ENCODE measurements around the gene ABCF3.

Gene ABCF3

GRCh38 chr3:184188080-184188479 lies 2.1 kb downstream of the ABCF3 start:
- no peak for DNase-seq (ENCODE audit: low read depth in 2 of 2)

GRCh38 chr3:184189421-184189820 lies 3.4 kb downstream of the ABCF3 start:
- DNase-seq (ENCODE audit: low read depth in 2 of 2): no peak

GRCh38 chr3:184192889-184193288 lies 6.9 kb downstream of the ABCF3 start:
- DNase-seq (ENCODE audit: low read depth in 2 of 2): no peak

GRCh38 chr3:184193991-184194539 lies 8.1 kb downstream of the ABCF3 start:
- DNase-seq (ENCODE audit: low read depth in 2 of 2): no peak

- DNase-seq (ENCODE audit: low read depth in 2 of 2): no peak
Observed at GRCh38 chr3:184196536-184196935, 10.5 kb downstream of the ABCF3 start.

GRCh38 chr3:184198509-184198908 lies 12.5 kb downstream of the ABCF3 start:
- no peak for DNase-seq (ENCODE audit: low read depth in 2 of 2)

GRCh38 chr3:184200825-184201224 lies 14.8 kb downstream of the ABCF3 start:
- DNase-seq (ENCODE audit: low read depth in 2 of 2): no peak

GRCh38 chr3:184203526-184203925 lies 17.5 kb downstream of the ABCF3 start:
- DNase-seq (ENCODE audit: low read depth in 2 of 2): no peak

GRCh38 chr3:184209146-184209923 lies 23.3 kb downstream of the ABCF3 start:
- DNase-seq (ENCODE audit: low read depth in 2 of 2): no peak

GRCh38 chr3:184211297-184211696 lies 25.3 kb downstream of the ABCF3 start:
- no peak for DNase-seq (ENCODE audit: low read depth in 2 of 2)

- DNase-seq (ENCODE audit: low read depth in 2 of 2): no peak
Observed at GRCh38 chr3:184211718-184212117, 25.7 kb downstream of the ABCF3 start.

- DNase-seq (ENCODE audit: low read depth in 2 of 2): no peak
Observed at GRCh38 chr3:184218814-184219213, 32.8 kb downstream of the ABCF3 start.

GRCh38 chr3:184222521-184222920 lies 36.5 kb downstream of the ABCF3 start:
- DNase-seq (ENCODE audit: low read depth in 2 of 2): no peak

- DNase-seq (ENCODE audit: low read depth in 2 of 2): no peak
Observed at GRCh38 chr3:184223946-184224345, 37.9 kb downstream of the ABCF3 start.

- peak; percentile 39 to 43 for DNase-seq (ENCODE audit: low read depth in 2 of 2)
Observed at GRCh38 chr3:184227481-184227935, 41.5 kb downstream of the ABCF3 start.

- no peak for DNase-seq (ENCODE audit: low read depth in 2 of 2)
Observed at GRCh38 chr3:184228376-184229137, 42.6 kb downstream of the ABCF3 start.

GRCh38 chr3:184229394-184230080 lies 43.5 kb downstream of the ABCF3 start, which contains the start of gene VWA5B2:
Gene VWA5B2, plus strand, starts transcription at chr3:184229585. Its CDS starts 944 bp downstream, at chr3:184230529.
- DNase-seq (ENCODE audit: low read depth in 2 of 2): peak; percentile 50 to 64

GRCh38 chr3:184230081-184230602 lies 44.1 kb downstream of the ABCF3 start:
- no peak for DNase-seq (ENCODE audit: low read depth in 2 of 2)

GRCh38 chr3:184230603-184231528 lies 44.9 kb downstream of the ABCF3 start:
- DNase-seq (ENCODE audit: low read depth in 2 of 2): no peak

GRCh38 chr3:184231671-184232070 lies 45.7 kb downstream of the ABCF3 start:
- no peak for DNase-seq (ENCODE audit: low read depth in 2 of 2)
